Measurements from ENCODE around the gene KATNB1. TPM values are rescaled to one million over a fixed set of nuclear protein-coding genes. Genes with fewer than 3 reads are reported as not detected.
A peak's percentile ranks its signal among the peaks of the same experiment; 100 is the strongest.
"Not testable (repeated sequence)": the region's sequence is repeated elsewhere in the genome, so short reads cannot be mapped to it uniquely, and the experiment has no call there.

KATNB1 gene
- total RNA-seq, 1 experiment from 2014 or later = 19.8 TPM

DNA sequence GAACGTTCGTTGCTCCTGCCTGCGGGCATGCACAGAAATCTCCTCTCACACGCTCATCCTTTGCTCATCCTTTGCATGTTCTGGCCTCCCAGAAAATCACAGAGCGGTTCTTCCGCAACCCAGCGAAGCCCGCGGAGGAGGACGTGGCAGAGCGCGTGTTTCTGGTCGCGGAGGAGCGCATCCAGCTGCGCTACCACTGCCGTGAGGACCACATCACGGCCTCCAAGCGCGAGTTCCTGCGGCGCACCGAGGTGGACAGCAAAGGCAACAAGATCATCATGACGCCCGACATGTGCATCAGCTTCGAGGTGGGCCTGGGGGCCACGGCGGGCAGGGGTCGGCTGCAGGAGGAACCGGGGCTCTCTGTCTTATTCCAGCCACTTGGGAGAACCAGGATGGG, 9.6 kb upstream of the KATNB1 start:
- DNase-seq (ENCODE audit: low read depth) = no peak

DNA sequence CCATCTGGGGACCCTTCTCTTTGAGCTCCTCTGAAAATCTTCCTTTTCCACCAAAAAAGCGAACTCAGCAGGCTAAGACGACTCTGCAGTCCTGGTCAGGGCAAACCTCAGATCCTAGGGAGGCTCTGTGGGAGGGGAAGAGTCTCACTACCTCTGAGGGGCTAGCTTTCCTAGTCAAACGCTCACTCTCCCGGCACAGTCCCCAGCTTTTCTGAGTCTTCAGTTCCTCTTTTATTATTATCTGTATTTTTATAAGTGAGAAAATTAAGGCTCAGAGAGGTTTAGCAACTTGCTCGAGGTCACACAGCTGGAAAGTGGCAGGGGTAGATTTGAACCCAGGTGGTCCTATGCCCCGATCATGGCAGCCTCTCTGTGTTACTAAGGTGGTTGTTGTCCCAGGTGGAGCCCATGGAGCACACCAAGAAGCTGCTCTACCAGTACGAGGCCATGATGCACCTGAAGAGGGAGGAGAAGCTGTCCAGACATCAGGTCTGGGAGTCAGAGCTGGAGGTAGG, 9.1 kb upstream of the KATNB1 start:
- DNase-seq (ENCODE audit: low read depth) = no peak

DNA sequence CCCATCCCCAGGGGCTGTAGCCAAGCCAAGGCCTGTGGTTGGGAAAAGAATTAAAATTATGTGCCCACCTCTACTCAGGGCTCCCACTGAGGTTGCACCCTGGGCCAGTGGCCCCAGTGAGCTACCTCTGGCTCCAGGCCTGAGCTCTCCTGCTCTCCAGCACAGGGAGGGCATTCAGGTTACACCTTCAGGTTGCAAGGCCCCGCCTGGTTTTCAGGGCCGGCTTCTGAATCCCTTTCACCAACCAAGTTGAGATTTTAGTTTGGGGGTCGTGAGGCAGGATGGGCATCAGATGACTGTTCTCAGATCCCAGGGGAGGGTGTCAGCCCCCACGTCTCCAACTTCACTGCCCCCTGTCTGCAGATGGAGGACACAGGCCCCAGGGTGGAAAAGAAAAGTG, 8.0 kb upstream of the KATNB1 start:
- no peak for DNase-seq (ENCODE audit: low read depth)

DNA sequence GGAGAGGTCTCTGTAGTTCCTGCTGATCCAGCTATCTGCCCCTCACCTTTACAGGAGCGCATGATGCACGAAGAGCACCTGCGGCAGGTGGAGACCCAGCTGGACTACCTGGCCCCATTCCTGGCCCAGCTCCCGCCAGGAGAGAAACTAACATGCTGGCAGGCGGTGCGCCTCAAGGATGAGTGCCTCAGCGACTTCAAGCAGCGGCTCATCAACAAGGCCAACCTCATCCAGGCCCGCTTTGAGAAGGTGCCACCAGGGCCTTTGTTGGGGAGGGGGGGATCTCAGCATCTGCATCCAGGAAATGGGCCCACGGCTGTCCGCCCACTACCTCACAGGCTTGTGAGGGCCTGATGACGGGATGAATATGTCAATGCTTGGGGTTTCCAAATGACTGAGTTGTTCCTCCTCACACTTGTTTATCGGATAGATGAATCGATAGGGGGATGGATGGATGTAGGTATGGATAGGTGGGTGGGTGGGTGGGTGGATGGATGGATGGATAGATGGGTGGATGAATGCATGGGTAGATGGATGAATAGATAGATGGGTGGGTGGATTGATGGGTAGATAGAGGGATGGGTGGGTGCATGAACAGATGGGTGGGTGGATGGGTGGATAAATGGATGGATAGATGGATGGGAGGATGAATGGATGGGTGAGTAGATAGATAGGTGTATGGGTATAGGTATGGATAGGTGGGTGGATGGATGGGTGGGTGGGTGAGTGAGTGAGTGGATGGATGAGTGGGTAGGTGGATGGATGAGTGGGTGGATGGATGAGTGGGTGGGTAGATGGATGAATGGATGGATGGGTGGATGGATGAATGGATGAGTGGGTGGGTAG, 7.0 kb upstream of the KATNB1 start:
- no peak for DNase-seq (ENCODE audit: low read depth)

DNA sequence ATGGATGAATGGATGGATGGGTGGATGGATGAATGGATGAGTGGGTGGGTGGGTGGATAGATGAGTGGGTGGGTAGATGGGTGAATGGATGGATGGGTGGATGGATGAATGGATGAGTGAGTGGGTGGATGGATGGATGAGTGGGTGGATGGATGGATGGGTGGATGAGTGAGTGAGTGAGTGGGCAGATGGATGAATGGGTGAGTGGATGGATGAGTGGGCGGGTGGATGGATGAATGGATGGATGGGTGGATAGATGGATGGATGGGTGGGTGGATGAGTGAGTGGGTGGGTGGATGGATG, 6.4 kb upstream of the KATNB1 start:
- DNase-seq (ENCODE audit: low read depth) = no peak

DNA sequence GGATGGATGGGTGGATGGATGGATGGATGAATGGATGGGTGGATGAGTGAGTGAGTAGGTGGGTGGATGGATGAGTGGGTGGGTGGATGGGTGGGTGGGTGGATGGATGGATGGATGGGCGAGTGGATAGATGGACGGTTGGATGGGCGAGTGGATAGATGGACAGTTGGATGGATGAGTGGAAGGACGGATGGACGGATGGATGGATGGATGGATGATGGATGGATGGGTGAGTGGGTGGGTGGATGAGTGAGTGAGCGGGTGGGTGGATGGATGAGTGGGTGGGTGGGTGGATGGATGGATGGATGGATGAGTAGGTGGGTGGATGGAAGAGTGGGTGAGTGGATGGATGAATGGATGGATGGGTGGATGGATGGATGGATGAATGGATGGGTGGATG, 5.7 kb upstream of the KATNB1 start:
- not testable (repeated sequence) for DNase-seq (ENCODE audit: low read depth)

- no peak for DNase-seq (ENCODE audit: low read depth)
Observed at GRCh38 chr16:57730771-57731730, 4.5 kb upstream of the KATNB1 start.

- peak; percentile 29 for DNase-seq (ENCODE audit: low read depth)
Observed at GRCh38 chr16:57732037-57732436, 3.5 kb upstream of the KATNB1 start.

DNA sequence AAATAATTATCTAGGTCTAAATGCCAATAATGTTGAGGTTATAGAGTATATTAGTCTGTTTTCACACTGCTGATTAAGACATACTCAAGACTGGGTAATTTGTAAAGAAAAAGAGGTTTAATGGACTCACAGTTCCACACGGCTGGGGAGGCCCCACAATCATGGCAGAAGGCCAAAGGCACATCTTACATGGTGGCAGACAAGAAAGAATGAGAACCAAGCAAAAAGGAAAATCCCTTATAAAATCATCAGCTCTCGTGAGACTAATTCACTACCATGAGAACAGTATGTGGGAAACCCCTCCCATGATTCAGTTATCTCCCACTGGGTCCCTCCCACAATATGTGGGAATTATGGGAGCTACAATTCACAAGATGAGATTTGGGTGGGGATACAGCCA, 2.9 kb upstream of the KATNB1 start:
- DNase-seq (ENCODE audit: low read depth) = no peak

- no peak for DNase-seq (ENCODE audit: low read depth)
Observed at GRCh38 chr16:57734308-57734924, 1.2 kb upstream of the KATNB1 start.

DNA sequence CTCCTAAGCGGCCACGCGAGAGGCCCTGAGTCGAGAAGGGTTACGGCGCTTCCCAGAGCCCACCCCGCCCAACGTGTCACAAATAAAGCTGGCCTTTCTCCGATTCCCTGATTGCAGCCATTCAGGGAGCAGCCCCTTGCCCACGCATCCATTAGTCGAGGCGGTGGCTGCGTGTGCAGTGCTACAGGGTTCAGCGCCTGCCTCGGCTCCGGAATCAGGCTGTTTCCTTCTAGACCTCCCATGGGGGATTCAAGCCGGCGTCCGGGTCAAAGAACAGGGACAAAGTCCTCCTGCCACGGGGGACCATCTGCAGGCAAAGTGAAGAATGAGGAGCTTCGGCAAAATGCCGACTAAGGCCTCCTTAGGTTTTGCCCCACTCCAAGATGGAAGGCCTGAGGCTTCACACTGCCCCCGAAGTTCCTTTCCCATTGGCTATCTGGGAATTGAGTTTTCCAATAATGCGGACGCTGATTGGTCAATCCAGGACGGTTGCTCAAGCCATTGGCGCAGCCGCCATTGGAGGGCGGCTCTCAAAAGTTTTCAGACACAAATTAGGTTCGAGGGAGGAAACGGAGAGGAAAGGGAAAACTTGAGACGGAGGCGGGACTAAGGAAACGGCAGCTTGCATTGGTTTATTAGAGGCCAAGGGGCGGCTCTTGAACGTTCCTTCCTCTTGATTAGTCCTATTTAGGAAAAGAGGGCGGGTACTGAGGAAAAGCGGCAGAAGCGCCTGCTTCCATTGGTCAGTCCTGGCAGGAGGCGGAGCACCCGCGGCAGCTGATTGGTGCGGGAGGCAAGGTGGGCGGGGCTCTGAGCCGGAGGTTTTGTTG, 430 bp upstream of the KATNB1 start:
- peak; percentile 100 for DNase-seq (ENCODE audit: low read depth)

- DNase-seq (ENCODE audit: low read depth) = peak; percentile 67
Observed at GRCh38 chr16:57736419-57737351, 1.1 kb downstream of the KATNB1 start.

DNA sequence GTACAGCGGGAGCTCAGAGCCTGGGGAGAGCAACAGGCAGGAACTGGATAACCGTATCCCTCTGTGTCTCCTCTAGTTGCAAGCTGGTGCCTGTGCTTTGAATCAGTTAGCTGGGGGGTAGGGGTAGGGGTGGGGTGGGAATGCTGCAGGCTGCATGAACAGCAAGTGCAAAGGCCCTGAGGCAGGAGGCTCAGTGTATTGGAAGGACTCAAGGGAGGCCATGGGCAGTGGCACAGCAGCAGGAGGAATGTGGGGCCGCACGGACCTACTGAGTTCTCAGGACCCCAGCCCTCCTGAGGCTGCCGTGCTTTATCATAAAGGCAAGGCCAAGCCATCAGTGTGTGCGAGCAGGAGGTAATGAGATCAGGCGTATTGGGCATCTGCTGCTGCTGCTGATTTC, 3.3 kb downstream of the KATNB1 start:
- DNase-seq (ENCODE audit: low read depth) = no peak

DNA sequence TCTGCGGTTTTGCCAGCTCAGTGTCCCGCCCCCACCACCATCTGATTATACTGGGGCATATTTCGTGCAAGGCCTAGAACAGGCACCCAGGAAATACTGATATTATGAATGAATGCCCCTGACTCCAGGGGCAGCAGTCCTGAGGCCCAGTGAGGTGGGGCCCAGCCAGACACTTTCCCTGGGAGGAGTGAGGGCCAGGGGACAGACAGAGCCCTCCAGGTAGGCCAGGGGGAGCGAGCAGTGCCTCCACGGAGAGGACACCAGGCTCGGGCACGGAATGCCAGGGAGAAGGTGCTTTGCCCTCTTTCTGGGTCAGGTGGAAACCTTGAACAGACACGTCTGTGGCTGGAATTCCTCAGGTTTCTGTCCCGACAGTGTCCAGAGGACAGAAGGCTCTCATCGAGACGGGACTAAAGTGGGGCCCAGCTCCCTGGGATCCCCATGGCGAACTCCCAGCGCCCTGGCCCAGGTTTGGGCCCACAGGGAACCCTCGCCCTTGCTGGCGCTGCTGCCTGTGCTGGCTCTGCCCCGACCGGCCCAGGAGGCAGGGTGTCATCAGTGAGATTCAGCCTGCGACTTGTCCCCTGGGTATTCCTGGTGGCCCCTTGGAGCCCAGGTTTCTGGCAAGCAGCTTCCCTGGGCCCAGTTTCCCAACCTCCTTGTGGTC, 4.3 kb downstream of the KATNB1 start:
- no peak for DNase-seq (ENCODE audit: low read depth)

DNA sequence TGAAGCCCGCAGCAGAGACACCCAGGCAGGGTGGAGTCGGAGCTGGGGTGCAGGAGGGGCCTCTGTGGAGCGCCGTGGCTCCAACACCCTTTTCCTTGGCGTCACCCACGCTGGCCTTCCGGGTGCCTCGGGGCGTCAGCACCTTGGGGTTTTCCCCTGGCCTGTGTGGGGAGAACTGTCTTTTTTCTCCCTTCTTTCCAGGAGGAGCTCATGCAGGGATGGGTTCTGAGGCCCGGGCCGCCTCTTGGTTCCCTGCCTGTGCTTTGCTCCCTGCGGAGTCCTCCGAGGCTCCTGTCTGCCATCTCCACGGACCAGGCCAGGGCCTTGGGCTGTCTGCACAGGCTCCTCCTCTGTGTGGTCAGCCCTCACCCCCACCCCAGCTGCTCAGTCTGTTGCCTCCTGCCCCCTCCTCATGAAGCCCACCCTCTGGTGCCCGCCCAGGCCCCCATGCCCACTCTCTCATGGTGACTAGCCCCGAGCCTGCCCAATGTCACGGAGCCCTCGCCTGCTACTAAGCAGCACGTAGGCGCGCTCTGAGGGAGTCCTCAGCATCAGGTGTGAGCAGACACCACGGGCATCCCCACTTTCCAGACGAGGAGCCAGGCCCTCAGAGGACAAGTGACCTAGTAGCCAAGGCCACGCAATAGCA, 5.0 kb downstream of the KATNB1 start:
- DNase-seq (ENCODE audit: low read depth) = no peak

- no peak for DNase-seq (ENCODE audit: low read depth)
Observed at GRCh38 chr16:57741660-57742191, 6.2 kb downstream of the KATNB1 start.

- DNase-seq (ENCODE audit: low read depth) = no peak
Observed at GRCh38 chr16:57742543-57742942, 7.0 kb downstream of the KATNB1 start.

DNA sequence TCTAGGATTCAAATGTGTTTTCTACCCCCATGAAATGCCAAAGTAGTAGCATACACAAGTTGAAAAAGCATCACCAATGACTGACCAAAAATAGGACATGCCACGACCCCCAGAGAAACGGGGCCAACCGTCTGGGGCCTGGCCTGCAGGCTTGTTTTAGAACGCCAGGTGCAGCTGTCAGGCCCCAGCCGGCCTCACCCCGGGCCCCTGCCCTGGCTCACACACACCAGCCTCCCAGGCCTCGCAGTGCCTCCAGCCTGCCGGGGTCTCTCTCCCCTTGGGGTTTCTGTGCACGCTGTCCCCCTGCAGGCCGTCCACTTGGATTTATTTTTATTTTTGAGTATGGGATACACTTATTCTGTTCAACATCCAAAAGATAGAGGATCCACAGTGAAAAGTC, 7.9 kb downstream of the KATNB1 start:
- no peak for DNase-seq (ENCODE audit: low read depth)

Measured in RPMI7951 (cell line).